NCI-H1694 (cell line): Measurements from ENCODE around the gene BCL7A.
"Not testable (repeated sequence)": the region's sequence is repeated elsewhere in the genome, so short reads cannot be mapped to it uniquely, and the experiment has no call there.

Experiments
- DNase-seq: peaks from one replicate; lab custom pipeline; 2025; lab: John Stamatoyannopoulos, UW

Gene BCL7A

GRCh38 chr12:122094735-122095631 is 73.3 kb downstream of the BCL7A start:
- DNase-seq = no peak

DNA sequence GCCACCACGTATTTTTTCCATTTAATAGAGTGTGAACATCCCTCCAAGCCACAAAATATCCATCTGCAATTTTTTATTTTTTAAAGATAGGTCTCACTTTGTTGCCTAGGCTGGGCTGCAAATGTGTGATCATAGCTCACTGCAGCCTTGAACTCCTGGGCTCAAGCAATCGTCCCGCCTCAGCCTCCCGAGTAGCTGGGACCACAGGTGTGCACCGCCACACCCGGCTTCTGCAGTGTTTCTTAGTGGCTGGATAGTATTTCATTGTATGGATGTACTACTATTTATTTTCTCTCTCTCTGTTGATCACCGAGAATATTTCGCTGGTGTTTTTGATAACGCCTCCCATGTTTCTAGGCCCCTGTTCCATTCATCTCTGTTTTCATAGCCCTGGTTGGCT is 74.3 kb downstream of the BCL7A start:
- DNase-seq = no peak

- no peak for DNase-seq
Measured at GRCh38 chr12:122096591-122097149, 75.0 kb downstream of the BCL7A start.

- DNase-seq = no peak
Measured at GRCh38 chr12:122097584-122097926, 75.9 kb downstream of the BCL7A start.

- peak; percentile 34 for DNase-seq
Measured at GRCh38 chr12:122097927-122098756, 76.5 kb downstream of the BCL7A start.

GRCh38 chr12:122099280-122099749 is 77.6 kb downstream of the BCL7A start:
- no peak for DNase-seq

DNA sequence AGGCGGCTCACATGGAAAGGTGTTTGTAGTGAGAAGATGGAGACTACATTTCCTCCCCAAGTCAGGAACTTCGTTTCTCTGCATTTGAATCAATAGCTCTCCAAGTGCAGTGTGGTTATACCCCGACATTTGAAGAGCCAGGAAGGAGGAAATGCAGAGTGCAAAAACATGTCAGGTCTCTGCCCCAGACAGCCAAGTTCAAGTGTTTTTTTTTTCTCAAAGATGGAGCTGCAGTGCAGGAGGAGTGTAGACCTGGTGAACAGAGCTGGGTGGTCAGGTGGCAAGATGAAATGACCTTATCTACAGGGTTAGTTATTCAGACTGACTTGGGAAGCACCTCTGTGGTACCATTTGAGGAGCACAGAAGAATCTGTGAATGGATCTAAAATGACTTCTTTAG is 78.2 kb downstream of the BCL7A start:
- no peak for DNase-seq

DNA sequence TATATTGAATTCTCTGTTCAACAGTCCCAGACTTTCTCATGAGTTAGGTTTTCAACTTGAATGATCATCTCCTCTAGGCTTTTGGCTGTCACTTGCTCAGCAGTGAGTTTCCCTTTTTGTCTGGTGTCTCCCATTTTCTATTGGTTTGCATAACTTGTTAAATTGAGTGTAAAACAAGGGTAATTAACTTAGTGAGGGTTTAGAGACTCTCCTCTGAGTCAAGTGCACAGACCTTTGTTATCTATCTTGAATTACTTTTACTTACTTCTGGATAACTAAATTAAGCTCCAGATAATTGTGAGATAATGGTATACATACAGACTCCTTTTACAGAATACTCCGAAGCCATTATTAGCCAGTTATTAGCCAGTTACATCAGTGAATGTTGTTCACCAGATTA is 78.9 kb downstream of the BCL7A start:
- no peak for DNase-seq

DNA sequence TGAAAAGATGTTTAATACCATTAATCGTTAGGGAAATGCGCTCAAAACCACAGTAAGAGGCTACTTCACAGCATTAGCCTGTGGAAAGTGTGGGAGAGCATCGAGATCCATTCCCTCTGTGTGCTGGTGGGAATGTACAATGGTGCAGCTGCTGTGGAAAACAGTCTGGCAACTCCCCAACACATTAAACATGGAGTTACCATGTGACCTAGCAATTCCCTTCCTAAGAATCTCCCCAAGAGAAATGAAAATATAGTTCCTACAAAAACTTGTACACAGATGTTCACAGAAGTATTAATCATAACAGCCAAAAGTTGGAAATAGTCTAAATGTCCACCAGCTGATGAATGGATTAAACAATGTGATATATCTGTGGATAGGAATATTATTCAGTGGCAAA is 80.6 kb downstream of the BCL7A start:
- no peak for DNase-seq

DNA sequence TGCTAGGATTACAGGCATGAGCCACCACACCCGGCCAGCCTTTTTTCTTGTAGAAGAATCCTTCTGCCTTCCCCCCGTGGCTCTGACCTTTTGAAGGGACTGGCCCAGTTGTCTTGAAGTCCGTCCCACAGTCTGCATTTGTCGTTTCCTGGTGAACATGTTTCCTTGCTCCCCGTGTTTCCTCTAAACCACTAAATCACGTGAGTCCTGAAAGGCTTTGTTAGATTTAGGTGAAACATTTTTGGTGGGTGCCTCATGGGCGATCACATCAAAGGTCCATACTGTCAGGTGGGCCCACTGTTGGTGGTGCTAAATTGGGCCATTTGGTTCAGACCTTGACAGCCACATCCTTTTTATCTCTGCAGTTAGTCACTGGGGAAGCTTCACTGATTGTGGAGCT is 83.2 kb downstream of the BCL7A start:
- no peak for DNase-seq

DNA sequence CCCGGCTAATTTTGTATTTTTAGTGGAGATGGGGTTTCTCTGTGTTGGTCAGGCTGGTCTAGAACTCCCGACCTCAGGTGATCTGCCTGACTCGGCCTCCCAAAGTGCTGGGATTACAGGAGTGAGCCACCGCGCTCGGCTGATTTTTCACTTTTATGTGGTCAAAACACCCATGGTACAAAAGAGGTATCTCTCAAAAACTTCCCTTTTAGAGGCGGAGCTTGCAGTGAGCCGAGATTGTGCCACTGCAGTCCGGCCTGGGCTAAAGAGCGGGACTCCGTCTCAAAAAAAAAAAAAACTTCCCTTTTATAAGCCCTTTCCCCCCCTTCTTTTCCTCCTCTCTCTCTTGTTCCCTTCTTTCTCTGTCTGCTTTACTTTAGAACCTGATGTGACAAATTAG is 83.8 kb downstream of the BCL7A start:
- not testable (repeated sequence) for DNase-seq

DNA sequence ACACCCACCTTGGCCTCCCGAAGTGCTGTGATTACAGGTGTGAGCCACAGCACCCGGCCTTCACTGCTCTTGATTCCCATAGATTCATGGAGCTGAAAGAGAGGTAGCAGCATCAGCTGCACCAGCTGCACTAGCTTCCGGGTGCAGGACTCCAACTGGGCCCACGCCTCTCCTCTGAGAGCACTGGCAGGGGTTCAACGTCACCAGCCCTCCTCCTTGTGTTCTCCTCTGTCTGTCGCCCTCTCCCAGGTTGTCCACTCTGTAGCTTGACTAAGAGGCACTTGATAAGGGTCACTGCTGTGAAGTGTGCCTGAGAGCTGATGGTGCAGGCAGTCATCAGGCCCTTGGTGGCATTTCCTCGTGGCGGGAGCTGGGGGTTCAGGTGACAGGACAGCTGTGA is 85.2 kb downstream of the BCL7A start:
- DNase-seq = no peak

GRCh38 chr12:122107261-122107660 is 85.6 kb downstream of the BCL7A start:
- no peak for DNase-seq

- no peak for DNase-seq
Measured at GRCh38 chr12:122111089-122111641, 89.5 kb downstream of the BCL7A start.
